Hematopoietic multipotent progenitor cell treated with erythropoietin and hydrocortisone succinate and interleukin-3 and kit ligand, for 8 days (in vitro differentiated cells): ENCODE results near the gene LAMA5.
"Not testable (repeated sequence)": the region's sequence is repeated elsewhere in the genome, so short reads cannot be mapped to it uniquely, and the experiment has no call there.

Experiments used
- DNase-seq: peaks from one replicate; pipeline ENCODE4 v3.0.0-alpha.2; 2015

The LAMA5 gene

GRCh38 chr20:62388839-62389600 is 21.9 kb upstream of the LAMA5 start:
- peak; percentile 44 for DNase-seq

GRCh38 chr20:62387933-62388635 is 21.0 kb upstream of the LAMA5 start:
- DNase-seq: no peak

GRCh38 chr20:62387219-62387913 is 20.3 kb upstream of the LAMA5 start:
- no peak for DNase-seq

- peak; percentile 93 for DNase-seq
Measured at GRCh38 chr20:62386383-62387218, 19.5 kb upstream of the LAMA5 start, which contains the start of gene RPS21. Gene RPS21, plus strand, starts transcription at chr20:62387103. Its CDS starts 236 bp downstream, at chr20:62387339.

GRCh38 chr20:62382306-62383198 is 15.4 kb upstream of the LAMA5 start:
- peak; percentile 82 for DNase-seq

- no peak for DNase-seq
Measured at GRCh38 chr20:62381842-62382241, 14.7 kb upstream of the LAMA5 start.

- DNase-seq: peak; percentile 61
Measured at GRCh38 chr20:62381202-62381797, 14.2 kb upstream of the LAMA5 start.

- DNase-seq: no peak
Measured at GRCh38 chr20:62378215-62378614, 11.1 kb upstream of the LAMA5 start.

GRCh38 chr20:62377615-62378178 is 10.6 kb upstream of the LAMA5 start:
- no peak for DNase-seq

GRCh38 chr20:62377064-62377461 is 10.0 kb upstream of the LAMA5 start:
- DNase-seq: no peak

GRCh38 chr20:62376112-62377063 is 9.3 kb upstream of the LAMA5 start:
- DNase-seq: no peak

GRCh38 chr20:62374331-62375152 is 7.4 kb upstream of the LAMA5 start:
- no peak for DNase-seq

- not testable (repeated sequence) for DNase-seq
Measured at GRCh38 chr20:62373631-62374179, 6.6 kb upstream of the LAMA5 start.

- no peak for DNase-seq
Measured at GRCh38 chr20:62372042-62372993, 5.2 kb upstream of the LAMA5 start.

GRCh38 chr20:62371588-62372041 is 4.5 kb upstream of the LAMA5 start:
- no peak for DNase-seq

- DNase-seq: no peak
Measured at GRCh38 chr20:62370807-62371587, 3.9 kb upstream of the LAMA5 start.
